CD14-positive monocyte (primary cell): Measurements from ENCODE around the gene FBLL1. TPM values are rescaled to one million over a fixed set of nuclear protein-coding genes. Genes with fewer than 3 reads are reported as not detected.
A peak's percentile ranks its signal among the peaks of the same experiment; 100 is the strongest.

Source experiments
- DNase-seq, 3 donors: peaks; one replicate each; pipeline ENCODE4 v3.0.0-alpha.2; 2011 to 2022
- H2AFZ ChIP-seq: 2 replicates; pipeline ENCODE4 v1.6.0; 2012; ENCODE audit warnings: mild to moderate bottlenecking, low read depth, low read length, inconsistent platforms; ENCODE audit not compliant: insufficient read depth, poor library complexity, severe bottlenecking
- H3K27ac ChIP-seq, 2 donors: 1 replicate in 1 of 2; 2 replicates in 1 of 2; pipeline ENCODE4 v1.5.1; 2012 to 2013; ENCODE audit warnings: low read length in 2 of 2, control low read depth in 1 of 2, inconsistent platforms in 1 of 2, low read depth in 1 of 2, mild to moderate bottlenecking in 1 of 2
- H3K27me3 ChIP-seq, 2 donors: one replicate each; pipeline versions ENCODE4 v1.6.0 to v1.6.1; 2011 to 2013; ENCODE audit warnings: low read length in 2 of 2; ENCODE audit not compliant: control insufficient read depth in 2 of 2, insufficient read depth in 2 of 2
- H3K36me3 ChIP-seq, 2 donors: replicated peaks in 1 of 2; 1 replicate in 1 of 2; 2 replicates in 1 of 2; pipeline versions ENCODE4 v1.5.1 to v1.6.1; 2012 to 2013; ENCODE audit warnings: low read length in 2 of 2, control low read depth in 1 of 2, inconsistent platforms in 1 of 2, mild to moderate bottlenecking in 1 of 2; ENCODE audit not compliant: insufficient read depth in 2 of 2, control insufficient read depth in 1 of 2
- H3K4me1 ChIP-seq, 2 donors: 1 replicate in 1 of 2; 2 replicates in 1 of 2; pipeline versions ENCODE4 v1.5.1 to v1.6.1; 2012 to 2013; ENCODE audit warnings: low read length in 2 of 2, control low read depth in 1 of 2, inconsistent platforms in 1 of 2, mild to moderate bottlenecking in 1 of 2, moderate library complexity in 1 of 2; ENCODE audit not compliant: insufficient read depth in 2 of 2, control insufficient read depth in 1 of 2
- H3K4me2 ChIP-seq: replicated peaks from 2 replicates; pipeline ENCODE3; 2012; ENCODE audit warnings: low read length, moderate library complexity, mild to moderate bottlenecking; ENCODE audit not compliant: poor library complexity, severe bottlenecking; ENCODE audit errors: extremely low read depth
- H3K4me3 ChIP-seq, 3 experiments: fragments of 200-600 bp in 1 of 3; sonication (generic) in 1 of 3; replicated peaks in 1 of 3; 1 replicate in 2 of 3; 2 replicates in 1 of 3; pipeline ENCODE4 v1.5.1; 2011 to 2013; ENCODE audit warnings: low read length in 3 of 3, mild to moderate bottlenecking in 3 of 3, control low read depth in 2 of 3, low read depth in 2 of 3, inconsistent platforms in 1 of 3, moderate library complexity in 1 of 3
- H3K79me2 ChIP-seq: 2 replicates; pipeline ENCODE4 v1.6.0; 2012; ENCODE audit warnings: mild to moderate bottlenecking, control low read depth, inconsistent platforms, low read length, moderate library complexity; ENCODE audit not compliant: insufficient read depth
- H3K9ac ChIP-seq: 2 replicates; pipeline ENCODE4 v1.6.0; 2017; ENCODE audit warnings: low read length, mild to moderate bottlenecking; ENCODE audit not compliant: insufficient read depth, poor library complexity, severe bottlenecking
- H3K9me3 ChIP-seq, 2 donors: replicated peaks in 1 of 2; 1 replicate in 1 of 2; 2 replicates in 1 of 2; pipeline versions ENCODE4 v1.5.1 to v1.6.1; 2012 to 2013; ENCODE audit warnings: low read length in 2 of 2, control low read depth in 1 of 2; ENCODE audit not compliant: control insufficient read depth in 1 of 2, insufficient read depth in 1 of 2
- H4K20me1 ChIP-seq: 2 replicates; pipeline ENCODE4 v1.6.0; 2012; ENCODE audit warnings: mild to moderate bottlenecking, low read length, control low read depth, moderate library complexity; ENCODE audit not compliant: insufficient read depth
- H3K27ac Mint-ChIP-seq, 7 donors: one replicate each; pipeline ENCODE4 v1.8.0; 2020; ENCODE audit warnings: mild to moderate bottlenecking in 7 of 7, mixed read lengths in 7 of 7, moderate library complexity in 6 of 7, inconsistent platforms in 2 of 7
- H3K27me3 Mint-ChIP-seq, 3 donors: one replicate each; pipeline ENCODE4 v1.8.0; 2021 to 2022; ENCODE audit warnings: low read depth in 3 of 3, mild to moderate bottlenecking in 3 of 3, mixed read lengths in 3 of 3, moderate library complexity in 3 of 3, inconsistent platforms in 1 of 3
- H3K36me3 Mint-ChIP-seq, 2 donors: one replicate each; pipeline ENCODE4 v1.8.0; 2020; ENCODE audit warnings: mixed read lengths in 2 of 2, inconsistent platforms in 1 of 2, mild to moderate bottlenecking in 1 of 2
- H3K4me1 Mint-ChIP-seq: one replicate; pipeline ENCODE4 v1.8.0; 2020; ENCODE audit warnings: mild to moderate bottlenecking, mixed read lengths
- H3K4me3 Mint-ChIP-seq, 2 donors: one replicate each; pipeline ENCODE4 v1.8.0; 2020; ENCODE audit warnings: mild to moderate bottlenecking in 2 of 2, mixed read lengths in 2 of 2, moderate library complexity in 1 of 2
- H3K9me3 Mint-ChIP-seq, 7 donors: one replicate each; pipeline ENCODE4 v1.8.0; 2020 to 2022; ENCODE audit warnings: mixed read lengths in 7 of 7, mild to moderate bottlenecking in 6 of 7, moderate library complexity in 6 of 7, inconsistent platforms in 2 of 7
- CTCF ChIP-seq: fragments of 200-600 bp; IDR thresholded peaks from one replicate; pipeline ENCODE4 v1.8.0; 2022; ENCODE audit warnings: antibody characterized with exemption, mild to moderate bottlenecking
- WGBS: methylation state at CpG from one replicate; pipeline ENCODE4 v1.1.5; 2013; ENCODE audit warnings: missing lambda C conversion rate; ENCODE audit not compliant: insufficient coverage; 5-methylcytosine and 5-hydroxymethylcytosine counted together
- intact Hi-C, 2 donors: fragments of 100-400 bp; cut with micrococcal nuclease; formaldehyde crosslinking; loops; one replicate each; pipeline versions ENCODE4 v1.15.0 to v1.15.1; 2023
- polyA plus RNA-seq, 3 donors: library from polyadenylated mRNA; depleted of rRNA in 1 of 3; unstranded in 2 of 3; stranded (reverse) in 1 of 3; fragments of 300-500 nt in 2 of 3; fragments of >200 nt in 1 of 3; fragmentation: Illumina TruSeq in 2 of 3; gene quantifications; 1 replicate in 2 of 3; 2 replicates in 1 of 3; pipeline ENCODE4 v1.2.3, GENCODE V29; 2012 to 2021

FBLL1 gene
- polyA plus RNA-seq, 3 donors: 0.08 TPM; not detected in 2

DNA sequence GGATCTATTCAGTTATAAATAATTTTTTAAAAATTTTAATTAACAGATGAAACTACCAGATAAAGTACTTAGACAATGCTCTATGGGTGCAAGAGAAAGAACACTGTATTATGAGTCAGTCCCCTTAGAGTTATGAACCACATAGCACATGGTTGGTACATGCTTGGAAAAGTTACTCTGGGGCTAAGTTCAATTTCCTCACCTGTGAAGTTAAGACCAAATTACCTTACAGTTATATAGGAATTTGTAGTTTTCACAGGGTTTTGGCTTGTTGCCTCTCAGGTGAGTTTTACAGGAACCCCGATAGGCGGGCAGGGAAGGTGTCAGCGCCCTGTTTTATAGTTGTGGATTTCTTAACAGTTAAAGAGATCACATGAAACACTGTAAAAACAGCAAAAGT is 48.9 kb downstream of the FBLL1 start:
- Histone ChIP-seq H3K4me3 (peak overlapping the region; percentile 77 to 86 (median 82)), H3K9me3 (no peaks in the 10 kb centered on the region), H4K20me1 (peaks cover 45% of the 10 kb centered on the region), H3K27ac (no peak overlapping the region), H3K4me2 (peak overlapping the region; percentile 76), H3K36me3 (no peaks in the 10 kb centered on the region), H3K9ac (no peak overlapping the region), H2AFZ (peak overlapping the region; percentile 89), H3K27me3 (no peaks in the 10 kb centered on the region), H3K4me1 (peaks cover 21 to 27% of the 10 kb centered on the region in 2 donors), H3K79me2 (peaks cover 54% of the 10 kb centered on the region)
- H3K9me3 Mint-ChIP-seq: peaks cover 0 to 5% (median 0%) of the 10 kb centered on the region in 7 donors
- intact Hi-C loops: loop anchor here (5.0 kb wide), 1 partner anchor 91 kb away; the partner anchor contains the start of gene RARS1 (in 2 of the 2)
- H3K27ac Mint-ChIP-seq: peak overlapping the region in 3 of 7 donors; percentile 85 to 88 (median 87)
- peaks cover 0 to 6% (median 0%) of the 10 kb centered on the region in 3 donors for H3K27me3 Mint-ChIP-seq
- no CpG with 5 or more reads among the region's 3 CpGs for WGBS
- peaks cover 32% of the 10 kb centered on the region for H3K4me1 Mint-ChIP-seq
- peak in 2 of 3 donors; percentile 3 to 19 for DNase-seq
- H3K36me3 Mint-ChIP-seq: peaks cover 0 to 2% of the 10 kb centered on the region in 2 donors
- TF ChIP-seq CTCF: no peak
- peak overlapping the region; percentile 86 to 93 for H3K4me3 Mint-ChIP-seq

DNA sequence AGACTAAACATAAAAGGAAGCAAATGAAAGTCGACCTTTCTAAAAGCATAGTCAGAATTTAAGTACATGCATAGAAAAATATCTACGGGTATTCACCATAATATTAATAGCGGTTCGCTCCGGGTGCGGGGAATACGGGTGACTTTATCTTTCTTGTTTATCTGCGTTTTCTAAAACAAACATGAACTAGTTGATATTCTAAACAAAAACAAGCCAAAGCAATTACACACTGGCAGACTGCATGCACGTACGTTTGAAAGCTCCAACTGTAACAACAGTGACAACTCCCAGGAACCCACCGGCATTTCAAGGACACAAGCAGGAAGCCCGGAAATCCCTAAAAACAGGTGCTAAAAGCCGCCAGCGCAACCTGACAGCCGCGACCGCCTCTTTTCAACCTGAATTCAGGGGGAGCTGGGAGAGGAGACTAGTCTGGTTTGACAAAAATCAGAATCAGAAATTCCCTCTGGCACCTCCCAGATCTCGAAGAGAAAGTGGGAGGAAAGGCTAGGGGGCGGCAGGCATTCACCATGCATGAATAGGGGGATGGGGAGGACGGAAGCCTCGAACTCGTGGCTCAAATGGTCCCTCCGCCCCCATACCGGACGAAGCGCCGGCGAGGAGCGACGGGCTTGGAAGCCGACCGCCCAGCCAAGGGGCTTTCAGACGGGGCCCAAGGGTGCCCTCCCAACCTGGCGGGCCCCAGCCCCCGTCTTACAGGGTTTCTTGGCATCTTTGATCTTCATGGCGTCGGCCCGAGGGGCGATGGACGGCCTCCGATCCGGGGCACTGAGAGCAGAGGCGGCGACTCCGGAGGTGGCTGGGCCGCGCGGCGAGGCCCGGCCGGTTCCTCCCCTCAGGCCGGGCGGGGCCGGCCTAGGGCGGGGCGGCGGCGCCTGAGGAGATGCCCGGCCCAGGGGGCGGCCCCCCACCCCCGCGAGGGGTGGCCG is 49.7 kb downstream of the FBLL1 start, which contains the start of gene PANK3:
TSS of gene PANK3 (minus strand) at position 831 of the 950 bp plus-strand sequence. CDS start at position 746, 85 bp downstream.
- Histone ChIP-seq H3K9ac (peak within 1 kb of the TSS; percentile 92), H3K4me3 (peak within 1 kb of the TSS; percentile 77 to 86 (median 82)), H2AFZ (peak within 1 kb of the TSS; percentile 89), H3K4me2 (peak within 1 kb of the TSS; percentile 76), H3K27me3 (no peaks in the 10 kb centered on the region), H4K20me1 (peaks cover 42% of the 10 kb centered on the region), H3K79me2 (peaks cover 51% of the 10 kb centered on the region), H3K27ac (peak within 1 kb of the TSS; percentile 82 to 88), H3K4me1 (peaks cover 21 to 27% of the 10 kb centered on the region in 2 donors), H3K36me3 (no peaks in the 10 kb centered on the region), H3K9me3 (no peaks in the 10 kb centered on the region)
- intact Hi-C loops: loop anchor here (5.0 kb wide), 1 partner anchor 92 kb away; the partner anchor contains the start of gene RARS1 (in 2 of the 2)
- Mint-ChIP-seq H3K9me3 (peaks cover 0 to 5% (median 0%) of the 10 kb centered on the region in 7 donors), H3K4me1 (peaks cover 35% of the 10 kb centered on the region), H3K27ac (peak within 1 kb of the TSS; percentile 87 to 97 (median 94)), H3K27me3 (peaks cover 0 to 6% (median 0%) of the 10 kb centered on the region in 3 donors), H3K4me3 (peak within 1 kb of the TSS; percentile 86 to 96), H3K36me3 (peaks cover 0 to 2% of the 10 kb centered on the region in 2 donors)
- under 1% methylated on average over 53 of the region's 63 CpGs for WGBS
- TF ChIP-seq CTCF: no peak
- DNase-seq: peak in 2 of 3 donors; percentile 1 to 67
